IPS-18a (cell line): Measurements from ENCODE around the gene OXLD1.
"Not testable (repeated sequence)": the region's sequence is repeated elsewhere in the genome, so short reads cannot be mapped to it uniquely, and the experiment has no call there.

Experiments
- H3K27ac ChIP-seq: one replicate; pipeline ENCODE4 v1.5.1; 2013; ENCODE audit warnings: low read length
- H3K27me3 ChIP-seq: one replicate; pipeline ENCODE4 v1.6.1; 2013; ENCODE audit warnings: mild to moderate bottlenecking, low read length; ENCODE audit not compliant: control insufficient read depth, insufficient read depth
- H3K36me3 ChIP-seq: one replicate; pipeline ENCODE4 v1.6.1; 2013; ENCODE audit warnings: low read depth, low read length; ENCODE audit not compliant: control insufficient read depth
- H3K4me1 ChIP-seq: one replicate; pipeline ENCODE4 v1.6.1; 2013; ENCODE audit warnings: low read depth, low read length; ENCODE audit not compliant: control insufficient read depth
- H3K4me3 ChIP-seq: one replicate; pipeline ENCODE4 v1.5.1; 2013; ENCODE audit warnings: low read length
- H3K9ac ChIP-seq: one replicate; pipeline ENCODE4 v1.6.1; 2013; ENCODE audit warnings: mild to moderate bottlenecking, low read length, moderate library complexity
- H3K9me3 ChIP-seq: one replicate; pipeline ENCODE4 v1.6.1; 2013; ENCODE audit warnings: low read depth, low read length; ENCODE audit not compliant: control insufficient read depth

Gene OXLD1

GRCh38 chr17:81621494-81622130 lies 44.8 kb downstream of the OXLD1 start:
- Histone ChIP-seq H3K9ac (no peak overlapping the region), H3K36me3 (peaks cover 64% of the 10 kb centered on the region), H3K4me3 (no peak overlapping the region), H3K9me3 (no peaks in the 10 kb centered on the region), H3K4me1 (no peaks in the 10 kb centered on the region), H3K27me3 (no peaks in the 10 kb centered on the region), H3K27ac (no peak overlapping the region)

GRCh38 chr17:81618307-81618706 lies 48.1 kb downstream of the OXLD1 start:
- H3K9ac ChIP-seq, H3K27ac ChIP-seq, H3K4me1 ChIP-seq, H3K4me3 ChIP-seq, H3K9me3 ChIP-seq, H3K27me3 ChIP-seq: not testable (repeated sequence)
- H3K36me3 ChIP-seq, result peaks cover 52% of the 10 kb centered on the region

GRCh38 chr17:81616877-81617276 lies 49.5 kb downstream of the OXLD1 start:
- Histone ChIP-seq H3K27ac (no peak overlapping the region), H3K4me3 (no peak overlapping the region), H3K36me3 (peaks cover 53% of the 10 kb centered on the region), H3K9ac (no peak overlapping the region), H3K9me3 (no peaks in the 10 kb centered on the region), H3K4me1 (no peaks in the 10 kb centered on the region), H3K27me3 (no peaks in the 10 kb centered on the region)

GRCh38 chr17:81615401-81615930 lies 50.9 kb downstream of the OXLD1 start:
- Histone ChIP-seq H3K4me3 (no peak overlapping the region), H3K27ac (no peak overlapping the region), H3K4me1 (no peaks in the 10 kb centered on the region), H3K9me3 (no peaks in the 10 kb centered on the region), H3K9ac (no peak overlapping the region), H3K27me3 (no peaks in the 10 kb centered on the region), H3K36me3 (peaks cover 41% of the 10 kb centered on the region)
